ENCODE measurements around the gene CDH19.

CDH19 gene

DNA sequence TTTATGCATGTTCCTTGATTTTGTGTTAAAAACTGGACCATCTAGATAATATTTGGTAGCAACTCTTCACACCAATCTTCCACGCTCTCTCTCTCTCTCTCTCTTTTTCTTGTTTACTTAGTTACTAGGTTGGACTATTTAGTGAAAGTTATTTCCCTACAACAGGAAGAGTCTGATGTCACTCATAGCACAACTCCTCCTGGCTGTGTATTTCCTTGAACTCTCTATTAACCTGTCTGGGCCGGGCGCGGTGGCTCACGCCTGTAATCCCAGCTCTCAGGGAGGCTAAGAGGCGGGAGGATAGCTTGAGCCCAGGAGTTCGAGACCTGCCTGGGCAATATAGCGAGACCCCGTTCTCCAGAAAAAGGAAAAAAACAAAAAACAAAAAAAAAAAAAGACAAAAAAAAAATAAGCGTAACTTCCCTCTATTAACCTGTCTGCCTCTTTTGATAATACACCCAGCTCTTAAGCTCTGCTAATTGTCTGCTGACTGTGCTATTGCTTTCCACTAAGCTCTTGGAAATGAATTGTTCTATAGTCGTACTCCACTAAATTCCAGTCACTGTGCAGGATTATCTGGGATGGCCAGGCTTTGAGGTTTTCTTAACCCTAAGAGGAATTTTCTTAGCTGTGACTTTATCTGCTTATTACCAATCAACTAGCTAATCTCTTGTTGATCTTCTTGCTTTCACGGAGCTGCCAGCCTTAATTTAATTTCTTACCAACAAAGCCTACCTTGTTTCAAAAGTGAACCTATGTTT is 18.1 kb upstream of the CDH19 start:
- TF ChIP-seq, protein P1, sequence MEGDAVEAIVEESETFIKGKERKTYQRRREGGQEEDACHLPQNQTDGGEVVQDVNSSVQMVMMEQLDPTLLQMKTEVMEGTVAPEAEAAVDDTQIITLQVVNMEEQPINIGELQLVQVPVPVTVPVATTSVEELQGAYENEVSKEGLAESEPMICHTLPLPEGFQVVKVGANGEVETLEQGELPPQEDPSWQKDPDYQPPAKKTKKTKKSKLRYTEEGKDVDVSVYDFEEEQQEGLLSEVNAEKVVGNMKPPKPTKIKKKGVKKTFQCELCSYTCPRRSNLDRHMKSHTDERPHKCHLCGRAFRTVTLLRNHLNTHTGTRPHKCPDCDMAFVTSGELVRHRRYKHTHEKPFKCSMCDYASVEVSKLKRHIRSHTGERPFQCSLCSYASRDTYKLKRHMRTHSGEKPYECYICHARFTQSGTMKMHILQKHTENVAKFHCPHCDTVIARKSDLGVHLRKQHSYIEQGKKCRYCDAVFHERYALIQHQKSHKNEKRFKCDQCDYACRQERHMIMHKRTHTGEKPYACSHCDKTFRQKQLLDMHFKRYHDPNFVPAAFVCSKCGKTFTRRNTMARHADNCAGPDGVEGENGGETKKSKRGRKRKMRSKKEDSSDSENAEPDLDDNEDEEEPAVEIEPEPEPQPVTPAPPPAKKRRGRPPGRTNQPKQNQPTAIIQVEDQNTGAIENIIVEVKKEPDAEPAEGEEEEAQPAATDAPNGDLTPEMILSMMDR (IDR thresholded peaks at IDR 0.05; ENCODE audit: insufficient read depth, low read length, poor library complexity, severe bottlenecking): no peak
- no peak overlapping the region for H3K4me3 ChIP-seq (replicated peaks; ENCODE audit: low read depth, low read length)
- no peak for DNase-seq (ENCODE audit: extremely low read depth, insufficient read length)
- no peaks in the 10 kb centered on the region for H3K27me3 ChIP-seq (replicated peaks; ENCODE audit: control insufficient read depth, insufficient read depth, low read length)
- no peaks in the 10 kb centered on the region for H3K36me3 ChIP-seq (ENCODE audit: control insufficient read depth, insufficient read depth, low read length)

DNA sequence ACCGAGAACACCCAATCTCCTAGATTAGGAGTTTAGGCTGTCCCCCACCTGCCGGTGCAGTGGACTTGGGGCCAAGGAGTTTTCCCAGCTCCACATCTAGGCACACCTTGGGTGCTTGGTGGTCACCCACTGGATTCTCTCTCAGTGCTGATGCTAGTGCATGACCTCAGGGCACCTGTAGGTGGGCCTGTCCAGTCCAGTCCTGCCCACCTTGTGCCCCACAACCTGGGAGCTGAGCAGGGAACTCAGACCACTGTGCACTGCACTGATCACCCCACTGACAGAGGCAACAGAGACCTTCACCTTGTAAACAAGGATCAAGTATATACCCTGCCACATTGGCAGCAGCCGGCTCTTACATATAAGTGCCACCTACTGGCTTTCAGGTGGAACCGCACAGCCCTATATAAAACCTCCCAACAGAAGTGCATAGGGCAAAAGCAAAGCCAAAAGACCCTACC is 12.7 kb upstream of the CDH19 start:
- Histone ChIP-seq H3K27me3 (replicated peaks; ENCODE audit: control insufficient read depth, insufficient read depth, low read length) (no peaks in the 10 kb centered on the region), H3K4me3 (replicated peaks; ENCODE audit: low read depth, low read length) (no peak overlapping the region), H3K36me3 (ENCODE audit: control insufficient read depth, insufficient read depth, low read length) (no peaks in the 10 kb centered on the region)
- no peak for DNase-seq (ENCODE audit: extremely low read depth, insufficient read length)
- TF ChIP-seq, protein P1 (IDR thresholded peaks at IDR 0.05; ENCODE audit: insufficient read depth, low read length, poor library complexity, severe bottlenecking): peak; percentile 42

DNA sequence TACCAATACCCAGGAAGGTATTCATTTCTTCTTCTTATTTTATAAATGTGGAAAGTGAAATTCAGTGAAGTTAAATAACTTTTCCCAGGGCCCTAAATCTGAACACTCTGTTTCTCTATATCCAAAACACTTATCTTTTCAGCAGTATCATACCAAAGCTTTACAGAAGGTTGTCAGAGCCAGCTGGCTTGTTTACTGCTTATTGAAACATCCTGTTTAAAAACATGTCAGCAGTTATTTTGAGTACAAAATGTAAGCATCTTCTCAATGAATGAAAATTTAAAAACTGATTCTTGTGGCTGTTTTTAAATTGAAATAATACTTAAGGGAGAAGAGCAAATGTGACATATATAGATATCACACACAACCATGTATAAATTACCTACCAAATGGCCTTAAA is 11.3 kb upstream of the CDH19 start:
- Histone ChIP-seq H3K36me3 (ENCODE audit: control insufficient read depth, insufficient read depth, low read length) (no peaks in the 10 kb centered on the region), H3K4me3 (replicated peaks; ENCODE audit: low read depth, low read length) (no peak overlapping the region), H3K27me3 (replicated peaks; ENCODE audit: control insufficient read depth, insufficient read depth, low read length) (no peaks in the 10 kb centered on the region)
- TF ChIP-seq, protein P1 (IDR thresholded peaks at IDR 0.05; ENCODE audit: insufficient read depth, low read length, poor library complexity, severe bottlenecking): no peak
- no peak for DNase-seq (ENCODE audit: extremely low read depth, insufficient read length)

DNA sequence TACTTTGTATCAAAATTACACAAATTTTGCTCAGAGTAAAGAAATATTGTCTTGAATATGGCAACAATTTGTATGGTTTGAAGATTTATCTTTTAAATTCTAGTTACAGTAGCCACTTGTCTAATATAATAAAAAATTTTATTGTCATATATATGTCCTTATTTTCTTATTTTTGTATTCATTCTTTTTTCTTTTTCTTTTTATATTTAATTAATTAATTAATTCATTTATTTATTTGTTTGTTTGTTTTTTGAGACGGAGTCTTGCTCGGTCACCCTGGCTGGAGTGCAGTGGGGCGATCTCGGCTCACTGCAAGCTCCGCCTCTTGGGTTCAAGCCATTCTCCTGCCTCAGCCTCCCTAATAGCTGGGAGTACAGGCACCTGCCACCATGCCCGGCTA is 3.7 kb upstream of the CDH19 start:
- no peak overlapping the region for H3K4me3 ChIP-seq (replicated peaks; ENCODE audit: low read depth, low read length)
- no peak for DNase-seq (ENCODE audit: extremely low read depth, insufficient read length)
- TF ChIP-seq, protein P1 (IDR thresholded peaks at IDR 0.05; ENCODE audit: insufficient read depth, low read length, poor library complexity, severe bottlenecking): no peak
- no peaks in the 10 kb centered on the region for H3K36me3 ChIP-seq (ENCODE audit: control insufficient read depth, insufficient read depth, low read length)
- no peaks in the 10 kb centered on the region for H3K27me3 ChIP-seq (replicated peaks; ENCODE audit: control insufficient read depth, insufficient read depth, low read length)

DNA sequence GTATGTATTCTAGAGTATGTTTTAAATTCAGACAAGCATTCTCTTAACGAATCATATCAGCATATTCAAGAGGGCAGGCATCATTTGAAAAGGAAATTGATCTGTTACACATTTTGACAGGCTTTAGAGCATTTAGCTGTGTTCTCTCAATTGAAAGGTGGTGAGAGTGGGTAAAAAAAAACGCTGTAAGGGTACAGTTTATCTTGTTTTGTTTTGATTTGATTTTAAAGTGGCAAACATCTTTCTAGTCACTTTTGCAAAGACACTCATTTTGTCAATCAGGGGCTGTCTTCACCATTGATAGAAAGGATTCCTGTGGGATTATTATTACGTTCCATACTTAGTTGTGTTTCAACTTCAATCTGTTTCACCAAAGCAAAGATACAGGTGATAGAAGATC is 2.2 kb downstream of the CDH19 start:
- TF ChIP-seq, protein P1 (IDR thresholded peaks at IDR 0.05; ENCODE audit: insufficient read depth, low read length, poor library complexity, severe bottlenecking): no peak
- DNase-seq (ENCODE audit: extremely low read depth, insufficient read length): no peak
- H3K4me3 ChIP-seq (replicated peaks; ENCODE audit: low read depth, low read length): no peak overlapping the region
- H3K27me3 ChIP-seq (replicated peaks; ENCODE audit: control insufficient read depth, insufficient read depth, low read length): no peaks in the 10 kb centered on the region
- H3K36me3 ChIP-seq (ENCODE audit: control insufficient read depth, insufficient read depth, low read length): no peaks in the 10 kb centered on the region

Measured in GM06990 (cell line).